Brain microvascular endothelial cell (primary cell): Measurements from ENCODE around the gene SEC31A.
"Not testable (repeated sequence)": the region's sequence is repeated elsewhere in the genome, so short reads cannot be mapped to it uniquely, and the experiment has no call there.

ENCODE experiments used
- DNase-seq: peaks from one replicate; pipeline ENCODE4 v3.0.0-alpha.2; 2020
- H3K27ac ChIP-seq: fragments of 250-450 bp; sonication (Bioruptor Pico); 2 replicates; pipeline ENCODE4 v1.5.1; 2020; ENCODE audit warnings: mild to moderate bottlenecking, moderate library complexity
- H3K27me3 ChIP-seq: fragments of 250-450 bp; sonication (Bioruptor Pico); replicated peaks from 2 replicates; pipeline ENCODE4 v1.5.1; 2020; ENCODE audit warnings: mild to moderate bottlenecking
- H3K36me3 ChIP-seq: fragments of 250-450 bp; sonication (Bioruptor Pico); replicated peaks from 2 replicates; pipeline ENCODE4 v1.5.1; 2020; ENCODE audit warnings: mild to moderate bottlenecking
- H3K4me3 ChIP-seq: 2 replicates; pipeline ENCODE4 v1.5.1; 2011; ENCODE audit warnings: low read depth, mild to moderate bottlenecking, control low read depth, low read length, moderate library complexity
- CTCF ChIP-seq: IDR thresholded peaks from 2 replicates; pipeline ENCODE4 v1.5.1; 2011; ENCODE audit warnings: low read depth, mild to moderate bottlenecking, moderate library complexity, low read length, control low read depth, inconsistent platforms; ENCODE audit errors: missing control alignments
- in situ Hi-C: cut with HindIII; loops from 2 replicates; pipeline ENCODE4 v1.10.0; 2017; ENCODE audit warnings: low sequenced_read_pairs, low pct_ligation_motif_present

Gene SEC31A

GRCh38 chr4:82850684-82851083 lies 40.3 kb downstream of the SEC31A start:
- no peak overlapping the region for H3K4me3 ChIP-seq
- in situ Hi-C loops: no loop called here
- no peak overlapping the region for H3K27ac ChIP-seq
- peaks cover 87% of the 10 kb centered on the region for H3K36me3 ChIP-seq
- H3K27me3 ChIP-seq: no peaks in the 10 kb centered on the region
- TF ChIP-seq CTCF: no peak
- DNase-seq: no peak

DNA sequence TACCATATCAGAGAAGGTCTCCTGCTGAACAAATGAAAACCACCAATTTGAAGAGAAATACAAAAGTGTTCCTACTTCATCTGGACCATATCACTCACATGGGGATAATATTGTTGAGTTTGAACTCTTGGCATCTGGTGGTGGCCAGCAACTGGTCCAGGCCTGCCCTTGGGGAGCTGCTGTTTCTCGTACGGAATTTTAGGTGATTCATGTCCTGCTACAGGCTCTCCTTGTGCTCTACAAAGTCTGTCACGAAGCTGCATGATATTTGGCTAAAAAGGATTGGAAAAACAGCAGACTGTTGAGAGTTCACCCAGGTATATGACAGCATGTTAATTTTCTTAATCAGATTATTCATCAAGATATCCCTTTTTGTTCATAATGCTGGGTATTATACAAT lies 42.2 kb downstream of the SEC31A start:
- no peak for DNase-seq
- H3K27ac ChIP-seq: no peak overlapping the region
- in situ Hi-C loops: no loop called here
- no peak for TF ChIP-seq CTCF
- H3K4me3 ChIP-seq: no peak overlapping the region
- H3K36me3 ChIP-seq: peaks cover 88% of the 10 kb centered on the region
- no peaks in the 10 kb centered on the region for H3K27me3 ChIP-seq

GRCh38 chr4:82842593-82842992 lies 48.4 kb downstream of the SEC31A start:
- in situ Hi-C loops: no loop called here
- DNase-seq: peak; percentile 28
- H3K36me3 ChIP-seq: peaks cover 87% of the 10 kb centered on the region
- H3K27me3 ChIP-seq: no peaks in the 10 kb centered on the region
- H3K4me3 ChIP-seq: no peak overlapping the region
- peak; percentile 63 for TF ChIP-seq CTCF
- H3K27ac ChIP-seq: no peak overlapping the region

- Histone ChIP-seq H3K27ac (no peak overlapping the region), H3K27me3 (no peaks in the 10 kb centered on the region), H3K36me3 (peaks cover 78% of the 10 kb centered on the region), H3K4me3 (no peak overlapping the region)
- no peak for TF ChIP-seq CTCF
- in situ Hi-C loops: no loop called here
- DNase-seq: no peak
Observed at GRCh38 chr4:82839624-82840023, 51.3 kb downstream of the SEC31A start.

DNA sequence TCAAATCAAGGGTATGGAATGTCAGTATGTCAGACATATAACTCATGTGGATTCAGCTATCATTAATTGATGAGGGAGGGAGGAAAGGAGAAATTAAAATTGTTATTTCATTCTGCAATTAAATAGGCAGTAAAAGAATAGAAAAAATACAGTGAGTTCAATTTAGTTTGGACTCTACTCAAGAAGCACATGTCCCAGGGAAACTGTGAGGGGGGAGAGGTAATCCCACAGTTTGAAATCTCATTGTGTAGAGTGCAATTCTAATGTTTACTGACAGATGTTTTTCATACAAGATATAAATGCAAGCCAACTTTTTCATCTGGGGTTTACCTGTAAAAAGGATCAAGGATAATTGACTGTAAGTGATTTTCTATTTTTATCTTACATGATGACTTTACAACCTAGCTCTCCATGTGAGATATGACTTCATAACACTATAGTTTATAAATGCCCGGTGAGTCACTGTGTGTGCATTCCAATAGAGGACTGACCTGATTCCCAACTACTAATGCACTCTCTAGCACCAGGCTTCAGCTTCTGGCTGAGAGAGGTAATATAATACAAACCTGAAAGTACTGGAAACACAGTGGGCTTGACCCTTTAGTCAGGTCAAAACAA lies 57.1 kb downstream of the SEC31A start:
- peak overlapping the region; percentile 43 for H3K27ac ChIP-seq
- DNase-seq: peak; percentile 85
- in situ Hi-C loops: no loop called here

GRCh38 chr4:82833060-82833459 lies 57.9 kb downstream of the SEC31A start:
- in situ Hi-C loops, DNase-seq: not testable (repeated sequence)
- H3K36me3 ChIP-seq: peaks cover 63% of the 10 kb centered on the region

More for the DNA sequence above, 57.1 kb downstream of the SEC31A start:
- H3K36me3 ChIP-seq: peaks cover 64% of the 10 kb centered on the region
- H3K4me3 ChIP-seq: no peak overlapping the region
- H3K27me3 ChIP-seq: no peaks in the 10 kb centered on the region
- peak; percentile 36 for TF ChIP-seq CTCF

More at GRCh38 chr4:82833060-82833459, 57.9 kb downstream of the SEC31A start:
- H3K4me3 ChIP-seq, H3K27me3 ChIP-seq, H3K27ac ChIP-seq: not testable (repeated sequence)
